Activated CD8-positive, alpha-beta T cell treated with anti-CD3 and anti-CD28 coated beads for 36 hours (primary cell): ENCODE measurements around the gene CFAP57. TPM values are rescaled to one million over a fixed set of nuclear protein-coding genes. Genes with fewer than 3 reads are reported as not detected.

Experiments
- ATAC-seq: fragments of 200-7000 bp; cut with Tn5 transposase; one replicate; pipeline ENCODE4 v1.10.0; 2021; ENCODE audit warnings: mild to moderate bottlenecking, moderate library complexity
- CTCF ChIA-PET: fragments of 350-600 bp; sonication (Branson Sonifier 250); formaldehyde crosslinking; loops from one replicate; lab custom pipeline; 2021; ENCODE audit warnings: antibody characterized with exemption; lab: Charles Lee
- POLR2A ChIA-PET: fragments of 350-600 bp; sonication (Branson Sonifier 250); formaldehyde crosslinking; loops from one replicate; lab custom pipeline; 2021; ENCODE audit warnings: antibody characterized with exemption; lab: Charles Lee
- DNase-seq: peaks from one replicate; pipeline ENCODE4 v3.0.0-alpha.2; 2020
- H3K27ac Mint-ChIP-seq: one replicate; pipeline ENCODE4 v1.8.0; 2021; ENCODE audit warnings: mild to moderate bottlenecking, mixed read lengths
- H3K27me3 Mint-ChIP-seq: one replicate; pipeline ENCODE4 v1.8.0; 2021; ENCODE audit warnings: mixed read lengths
- H3K36me3 Mint-ChIP-seq: one replicate; pipeline ENCODE4 v1.8.0; 2021; ENCODE audit warnings: low read depth, mixed read lengths
- H3K4me1 Mint-ChIP-seq: one replicate; pipeline ENCODE4 v1.8.0; 2021; ENCODE audit warnings: low read depth, mixed read lengths
- H3K4me3 Mint-ChIP-seq: one replicate; pipeline ENCODE4 v1.8.0; 2021; ENCODE audit warnings: mild to moderate bottlenecking, moderate library complexity, mixed read lengths
- H3K9me3 Mint-ChIP-seq: one replicate; pipeline ENCODE4 v1.8.0; 2021; ENCODE audit warnings: mixed read lengths
- intact Hi-C: fragments of 100-400 bp; cut with micrococcal nuclease; formaldehyde crosslinking; loops from one replicate; pipeline ENCODE4 v1.10.0; 2022
- total RNA-seq, 2 experiments: library from RNA; stranded (reverse); gene quantifications; one replicate each; pipeline ENCODE4 v1.2.3, GENCODE V29; 2021
- TF ChIP-seq, protein P1 (sequence below): fragments of 200-600 bp; IDR thresholded peaks from one replicate; pipeline ENCODE4 v1.8.0; 2022; ENCODE audit warnings: antibody characterized with exemption, mild to moderate bottlenecking

CFAP57 gene
- total RNA-seq, 2 experiments from 2014 or later: 0.18 to 0.23 TPM

DNA sequence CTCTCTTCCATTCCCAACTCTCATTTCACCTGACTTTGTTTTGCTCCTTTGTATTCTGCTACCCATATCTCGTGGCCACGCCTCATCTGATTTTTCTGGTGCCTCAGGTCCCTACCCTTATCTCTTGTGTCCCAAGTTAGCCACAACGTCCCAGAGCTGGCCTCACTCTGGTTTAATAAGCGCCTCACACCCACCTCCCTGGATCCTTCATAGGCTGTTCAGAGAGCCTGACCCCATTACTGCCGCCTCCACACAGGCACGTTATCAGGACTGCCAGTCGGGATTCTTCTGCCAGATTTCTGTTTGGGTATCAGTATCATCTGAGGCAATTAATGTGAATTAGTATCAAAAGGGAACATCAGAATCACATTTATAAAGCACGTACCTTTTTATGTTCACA lies 62.9 kb downstream of the CFAP57 start:
- H3K9me3 Mint-ChIP-seq: no peaks in the 10 kb centered on the region
- no peak overlapping the region for H3K4me3 Mint-ChIP-seq
- DNase-seq (no peak), ATAC-seq (no peak)
- no peak overlapping the region for H3K27ac Mint-ChIP-seq
- H3K27me3 Mint-ChIP-seq: no peaks in the 10 kb centered on the region
- no peaks in the 10 kb centered on the region for H3K4me1 Mint-ChIP-seq
- CTCF ChIA-PET: interaction anchor here (1.0 to 1.7 kb wide), 2 partner anchors 9 to 180 kb away, joined by 3 to 6 read pairs; no protein-coding TSS in a partner anchor
- TF ChIP-seq, protein P1, sequence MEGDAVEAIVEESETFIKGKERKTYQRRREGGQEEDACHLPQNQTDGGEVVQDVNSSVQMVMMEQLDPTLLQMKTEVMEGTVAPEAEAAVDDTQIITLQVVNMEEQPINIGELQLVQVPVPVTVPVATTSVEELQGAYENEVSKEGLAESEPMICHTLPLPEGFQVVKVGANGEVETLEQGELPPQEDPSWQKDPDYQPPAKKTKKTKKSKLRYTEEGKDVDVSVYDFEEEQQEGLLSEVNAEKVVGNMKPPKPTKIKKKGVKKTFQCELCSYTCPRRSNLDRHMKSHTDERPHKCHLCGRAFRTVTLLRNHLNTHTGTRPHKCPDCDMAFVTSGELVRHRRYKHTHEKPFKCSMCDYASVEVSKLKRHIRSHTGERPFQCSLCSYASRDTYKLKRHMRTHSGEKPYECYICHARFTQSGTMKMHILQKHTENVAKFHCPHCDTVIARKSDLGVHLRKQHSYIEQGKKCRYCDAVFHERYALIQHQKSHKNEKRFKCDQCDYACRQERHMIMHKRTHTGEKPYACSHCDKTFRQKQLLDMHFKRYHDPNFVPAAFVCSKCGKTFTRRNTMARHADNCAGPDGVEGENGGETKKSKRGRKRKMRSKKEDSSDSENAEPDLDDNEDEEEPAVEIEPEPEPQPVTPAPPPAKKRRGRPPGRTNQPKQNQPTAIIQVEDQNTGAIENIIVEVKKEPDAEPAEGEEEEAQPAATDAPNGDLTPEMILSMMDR: no peak
- POLR2A ChIA-PET: no interaction called here
- intact Hi-C loops: no loop called here
- H3K36me3 Mint-ChIP-seq: no peaks in the 10 kb centered on the region

DNA sequence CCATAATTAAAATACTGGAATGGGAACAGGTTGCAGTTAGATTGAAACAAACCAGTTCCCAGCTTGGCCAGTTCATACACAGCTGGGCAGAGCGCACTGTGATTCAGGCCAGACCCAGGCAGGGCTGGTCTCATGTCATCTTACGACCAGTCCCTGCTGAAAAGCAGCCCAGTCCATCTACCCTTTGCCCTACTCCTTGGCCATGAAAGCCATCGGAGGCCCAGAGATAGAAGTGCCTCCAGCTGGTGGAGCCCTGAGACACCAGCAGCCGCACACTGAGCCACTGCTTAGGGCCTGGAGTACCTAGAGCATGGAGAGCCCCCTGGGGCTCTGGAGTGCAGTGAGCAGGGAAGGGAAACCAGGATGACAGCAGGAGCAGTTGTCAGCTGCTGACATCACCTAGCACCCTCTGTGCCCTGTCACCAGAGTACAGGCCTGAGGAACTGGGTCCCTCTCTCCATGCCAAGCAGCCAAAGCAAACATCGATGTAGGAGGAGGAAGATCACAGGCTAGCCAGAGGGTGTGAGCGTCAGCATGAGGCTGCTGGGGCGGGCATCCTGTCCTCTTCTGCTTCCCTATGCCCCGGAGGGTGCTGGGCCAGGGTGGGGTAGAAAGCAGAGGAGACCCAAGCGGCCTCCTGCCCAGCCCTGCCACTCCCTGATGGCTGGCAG lies 63.5 kb downstream of the CFAP57 start:
- ChIA-PET CTCF (no interaction called here), POLR2A (no interaction called here)
- TF ChIP-seq, protein P1: no peak
- intact Hi-C loops: no loop called here
- DNase-seq: no peak
- Mint-ChIP-seq H3K36me3 (no peaks in the 10 kb centered on the region), H3K27me3 (no peaks in the 10 kb centered on the region), H3K9me3 (no peaks in the 10 kb centered on the region), H3K4me1 (no peaks in the 10 kb centered on the region), H3K4me3 (no peak overlapping the region), H3K27ac (no peak overlapping the region)
- no peak for ATAC-seq

DNA sequence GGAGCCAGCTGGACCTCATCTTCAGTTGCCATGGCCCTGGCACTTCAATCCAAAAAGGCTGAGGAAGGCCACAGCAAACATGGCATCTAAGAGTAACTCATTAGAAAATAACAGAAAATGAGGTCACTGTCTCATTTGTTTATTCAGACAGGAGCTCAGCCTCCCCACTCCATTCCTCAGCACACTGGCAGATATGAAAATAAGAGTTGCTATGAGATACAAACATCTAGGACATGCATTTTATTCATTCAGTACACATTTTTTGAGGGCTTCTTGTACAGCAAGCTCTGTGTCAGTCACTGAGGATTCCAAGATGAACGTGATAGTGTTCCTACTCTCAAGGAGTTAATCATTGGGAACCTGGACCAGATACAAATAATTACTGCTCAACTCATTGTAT lies 65.0 kb downstream of the CFAP57 start:
- H3K27me3 Mint-ChIP-seq: no peaks in the 10 kb centered on the region
- H3K36me3 Mint-ChIP-seq: no peaks in the 10 kb centered on the region
- H3K9me3 Mint-ChIP-seq: no peaks in the 10 kb centered on the region
- H3K4me1 Mint-ChIP-seq: no peaks in the 10 kb centered on the region
- ATAC-seq (no peak), DNase-seq (no peak)
- TF ChIP-seq, protein P1: no peak
- POLR2A ChIA-PET: interaction anchor here (0.7 kb wide), 1 partner anchor 179 kb away, joined by 3 read pairs; no protein-coding TSS in a partner anchor
- intact Hi-C loops: no loop called here
- no peak overlapping the region for H3K4me3 Mint-ChIP-seq
- CTCF ChIA-PET: interaction anchor here (0.8 to 3.6 kb wide), 3 partner anchors 8 to 177 kb away, joined by 3 to 28 read pairs (median 3); no protein-coding TSS in a partner anchor
- H3K27ac Mint-ChIP-seq: no peak overlapping the region

DNA sequence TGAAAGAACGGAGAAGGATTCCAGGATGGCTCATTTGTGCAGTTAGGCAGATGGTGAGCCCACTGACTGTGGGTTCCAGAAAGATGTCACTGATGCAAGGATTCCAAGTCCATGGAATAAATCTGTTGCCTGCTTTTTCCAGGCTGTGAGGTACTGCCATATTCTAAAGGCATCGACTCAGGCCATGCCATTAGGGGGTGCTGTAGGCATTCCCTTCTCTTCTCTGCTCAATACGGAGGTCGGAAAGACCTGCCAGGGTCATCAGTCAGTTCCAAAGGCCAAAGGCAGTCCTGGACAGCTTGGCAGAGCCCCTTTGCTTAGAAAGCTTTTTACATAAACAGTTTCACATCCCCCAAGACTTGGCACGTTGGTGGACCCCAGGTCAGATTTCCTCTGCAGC lies 66.0 kb downstream of the CFAP57 start:
- peak; percentile 64 for ATAC-seq
- no peaks in the 10 kb centered on the region for H3K36me3 Mint-ChIP-seq
- TF ChIP-seq, protein P1: peak; percentile 52
- no peak overlapping the region for H3K27ac Mint-ChIP-seq
- POLR2A ChIA-PET: no interaction called here
- no peaks in the 10 kb centered on the region for H3K4me1 Mint-ChIP-seq
- CTCF ChIA-PET: interaction anchor here (0.9 to 3.6 kb wide), 3 partner anchors 9 to 176 kb away, joined by 3 to 28 read pairs (median 7); no protein-coding TSS in a partner anchor
- no peak overlapping the region for H3K4me3 Mint-ChIP-seq
- intact Hi-C loops: no loop called here
- H3K9me3 Mint-ChIP-seq: no peaks in the 10 kb centered on the region
- peak; percentile 73 for DNase-seq
- no peaks in the 10 kb centered on the region for H3K27me3 Mint-ChIP-seq

DNA sequence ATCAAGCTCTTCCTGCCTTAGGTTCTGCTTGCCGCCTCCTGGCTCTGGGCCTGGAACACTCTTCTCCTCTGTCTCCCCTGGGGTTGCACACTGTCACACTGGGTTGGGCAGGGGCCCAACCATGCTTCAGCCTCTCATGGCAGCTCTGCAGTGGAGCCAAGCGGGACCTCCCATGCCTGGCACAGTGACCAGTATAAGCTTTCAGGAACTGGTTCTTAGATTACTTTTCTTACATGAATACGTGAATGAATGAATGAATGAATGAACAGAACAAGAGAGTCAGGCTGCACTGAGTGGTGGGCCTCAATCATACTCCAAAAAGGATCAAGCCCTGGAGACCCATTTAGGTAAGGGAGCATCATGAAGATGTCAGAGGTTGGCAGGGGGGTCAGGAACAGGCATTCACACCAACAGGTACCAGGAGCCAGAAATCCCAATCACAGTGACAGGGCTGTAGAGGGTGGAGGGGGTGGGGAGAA lies 66.9 kb downstream of the CFAP57 start:
- Mint-ChIP-seq H3K4me1 (no peaks in the 10 kb centered on the region), H3K9me3 (no peaks in the 10 kb centered on the region), H3K4me3 (no peak overlapping the region), H3K36me3 (no peaks in the 10 kb centered on the region), H3K27ac (no peak overlapping the region), H3K27me3 (no peaks in the 10 kb centered on the region)
- ChIA-PET CTCF (interaction anchor here (1.6 to 3.6 kb wide), 2 partner anchors 12 to 175 kb away, joined by 7 to 28 read pairs; no protein-coding TSS in a partner anchor), POLR2A (interaction anchor here (1.8 kb wide), 1 partner anchor 175 kb away, joined by 3 read pairs; no protein-coding TSS in a partner anchor)
- no peak for DNase-seq
- ATAC-seq: no peak
- TF ChIP-seq, protein P1: no peak
- intact Hi-C loops: no loop called here
